OCI-LY1 (cell line): ENCODE results near the gene USO1.

Experiments used
- CTCF ChIP-seq: fragments of 200-600 bp; sonication (generic), shearing (Covaris generic); IDR thresholded peaks from 2 replicates; pipeline ENCODE4 v1.5.1; 2017; ENCODE audit warnings: mild to moderate bottlenecking, antibody characterized with exemption, low read length, moderate library complexity, mixed read lengths
- EZH2 ChIP-seq: fragments of 200-600 bp; sonication (generic), shearing (Covaris generic); IDR thresholded peaks from 2 replicates; pipeline ENCODE4 v1.8.0; 2017; ENCODE audit warnings: borderline replicate concordance, mixed run types, mild to moderate bottlenecking, antibody characterized with exemption, low read length, moderate library complexity, mixed read lengths

- TF ChIP-seq CTCF = no peak
- TF ChIP-seq EZH2 = no peak
Observed at GRCh38 chr4:75722417-75722816, 2.0 kb upstream of the USO1 start.
